GM18519 (cell line): ENCODE data around the gene TMC6.

Experiments
- ATAC-seq: cut with Tn5 transposase; IDR thresholded peaks from one replicate; pipeline ENCODE4 v1.9.1; 2021; ENCODE audit warnings: mild to moderate bottlenecking, moderate library complexity; ENCODE audit not compliant: unreplicated experiment, low FRiP score

TMC6 gene

GRCh38 chr17:78135858-78136500, 7.4 kb upstream of the TMC6 start:
- ATAC-seq: no peak

GRCh38 chr17:78134899-78135385, 6.4 kb upstream of the TMC6 start:
- ATAC-seq: no peak

GRCh38 chr17:78133971-78134898, 5.7 kb upstream of the TMC6 start:
- no peak for ATAC-seq

GRCh38 chr17:78133179-78133951, 4.8 kb upstream of the TMC6 start:
- ATAC-seq: no peak

- no peak for ATAC-seq
Measured at GRCh38 chr17:78132767-78133178, 4.2 kb upstream of the TMC6 start.

- no peak for ATAC-seq
Measured at GRCh38 chr17:78132084-78132676, 3.6 kb upstream of the TMC6 start.

GRCh38 chr17:78131172-78132083, 2.9 kb upstream of the TMC6 start:
- ATAC-seq: no peak

- no peak for ATAC-seq
Measured at GRCh38 chr17:78130437-78131101, 2.0 kb upstream of the TMC6 start, which contains the start of gene TMC8. TSS of gene TMC8 (plus strand) at chr17:78130771. CDS start at chr17:78131589, 818 bp downstream.

GRCh38 chr17:78130090-78130436, 1.5 kb upstream of the TMC6 start:
- ATAC-seq: no peak

- no peak for ATAC-seq
Measured at GRCh38 chr17:78129351-78130089, 965 bp upstream of the TMC6 start.

- no peak for ATAC-seq
Measured at GRCh38 chr17:78127888-78128550, 536 bp downstream of the TMC6 start.

- no peak for ATAC-seq
Measured at GRCh38 chr17:78127239-78127887, 1.2 kb downstream of the TMC6 start.

GRCh38 chr17:78126895-78127238, 1.7 kb downstream of the TMC6 start:
- ATAC-seq: no peak

- ATAC-seq: no peak
Measured at GRCh38 chr17:78125976-78126894, 2.3 kb downstream of the TMC6 start.

- ATAC-seq: no peak
Measured at GRCh38 chr17:78125138-78125913, 3.2 kb downstream of the TMC6 start.

- no peak for ATAC-seq
Measured at GRCh38 chr17:78124836-78125137, 3.8 kb downstream of the TMC6 start.
